D721Med (cell line): ENCODE measurements around the gene TUT1.

Experiments
- DNase-seq: peaks from one replicate; pipeline ENCODE4 v3.0.0; 2011; ENCODE audit warnings: low spot score; ENCODE audit not compliant: insufficient read length
- FAIRE-seq: peaks from 2 replicates; lab custom pipeline; 2011; peaks lifted over from hg19 to GRCh38; lab: Jason Lieb, UNC
- TF ChIP-seq, protein P1 (sequence below): IDR thresholded peaks from 2 replicates; pipeline ENCODE4 v1.5.1; 2012; ENCODE audit warnings: mild to moderate bottlenecking, control low read depth; ENCODE audit not compliant: insufficient read depth; ENCODE audit errors: missing control alignments

TUT1 gene

DNA sequence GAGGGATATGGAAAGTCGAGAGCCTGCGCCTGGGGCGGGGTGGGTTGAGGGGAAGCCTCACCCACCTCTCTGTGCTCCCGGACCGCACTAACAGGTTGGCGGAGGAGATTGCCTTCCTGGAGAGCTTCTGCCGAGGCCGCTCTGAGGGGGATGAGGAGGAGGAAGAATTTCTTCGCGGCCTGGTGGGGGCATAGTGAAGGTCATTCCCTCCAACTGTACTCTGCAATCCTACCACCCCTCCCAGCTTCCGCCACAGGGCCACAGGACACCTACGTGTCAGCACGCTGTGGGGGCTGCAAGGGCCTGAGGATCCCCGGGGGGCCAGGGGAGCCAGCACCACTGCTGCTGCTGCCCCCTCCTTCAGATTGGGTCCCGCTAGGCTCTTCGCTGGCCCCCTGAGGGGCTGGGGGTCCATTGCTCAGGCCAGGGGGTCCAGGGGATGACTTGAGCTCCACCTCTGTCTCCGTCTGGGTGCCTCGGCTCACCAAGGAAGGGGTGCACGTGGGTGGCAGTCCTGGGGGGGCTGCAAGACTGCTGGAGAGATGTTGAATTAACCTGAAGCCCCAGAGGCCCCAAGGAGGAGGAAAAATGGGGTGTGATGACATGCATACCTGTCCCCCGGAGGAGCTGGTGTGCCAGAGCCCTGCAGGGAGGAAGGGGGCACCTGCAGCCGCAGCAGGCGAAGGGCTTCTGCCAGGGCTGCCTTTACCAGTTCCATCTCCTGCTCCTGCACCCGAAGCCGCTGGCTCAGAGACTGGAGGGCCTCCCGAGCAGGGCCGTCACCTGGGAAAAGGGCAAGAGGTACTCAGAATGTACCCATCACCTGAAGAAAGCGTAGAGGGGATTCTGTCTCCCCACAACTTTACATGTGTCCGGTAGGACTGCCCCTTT is 19.7 kb upstream of the TUT1 start:
- DNase-seq (no peak), FAIRE-seq (no peak)
- TF ChIP-seq, protein P1, sequence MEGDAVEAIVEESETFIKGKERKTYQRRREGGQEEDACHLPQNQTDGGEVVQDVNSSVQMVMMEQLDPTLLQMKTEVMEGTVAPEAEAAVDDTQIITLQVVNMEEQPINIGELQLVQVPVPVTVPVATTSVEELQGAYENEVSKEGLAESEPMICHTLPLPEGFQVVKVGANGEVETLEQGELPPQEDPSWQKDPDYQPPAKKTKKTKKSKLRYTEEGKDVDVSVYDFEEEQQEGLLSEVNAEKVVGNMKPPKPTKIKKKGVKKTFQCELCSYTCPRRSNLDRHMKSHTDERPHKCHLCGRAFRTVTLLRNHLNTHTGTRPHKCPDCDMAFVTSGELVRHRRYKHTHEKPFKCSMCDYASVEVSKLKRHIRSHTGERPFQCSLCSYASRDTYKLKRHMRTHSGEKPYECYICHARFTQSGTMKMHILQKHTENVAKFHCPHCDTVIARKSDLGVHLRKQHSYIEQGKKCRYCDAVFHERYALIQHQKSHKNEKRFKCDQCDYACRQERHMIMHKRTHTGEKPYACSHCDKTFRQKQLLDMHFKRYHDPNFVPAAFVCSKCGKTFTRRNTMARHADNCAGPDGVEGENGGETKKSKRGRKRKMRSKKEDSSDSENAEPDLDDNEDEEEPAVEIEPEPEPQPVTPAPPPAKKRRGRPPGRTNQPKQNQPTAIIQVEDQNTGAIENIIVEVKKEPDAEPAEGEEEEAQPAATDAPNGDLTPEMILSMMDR: no peak

GRCh38 chr11:62610403-62610802 is 19.1 kb upstream of the TUT1 start:
- TF ChIP-seq, protein P1: no peak
- no peak for FAIRE-seq
- no peak for DNase-seq

DNA sequence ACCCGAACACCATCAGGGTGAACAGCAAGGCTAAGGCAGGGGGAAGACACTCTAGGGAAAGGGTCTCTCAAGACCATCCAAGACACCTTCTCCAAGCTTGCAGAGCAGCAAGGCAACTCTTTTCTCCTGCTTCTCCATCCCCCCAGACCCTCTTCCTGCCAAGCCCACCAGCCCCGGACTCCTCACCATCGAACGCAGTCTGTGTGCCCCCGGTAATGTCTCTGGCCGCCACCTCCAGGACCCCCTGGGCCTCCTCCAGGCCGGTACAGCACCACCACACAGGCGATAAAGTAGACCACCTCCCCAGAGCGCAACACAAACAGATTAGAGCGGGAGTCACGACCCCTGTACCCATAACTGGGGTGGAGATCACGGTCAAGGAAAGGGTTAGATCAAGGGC is 17.5 kb upstream of the TUT1 start:
- FAIRE-seq: no peak
- TF ChIP-seq, protein P1: no peak
- no peak for DNase-seq

DNA sequence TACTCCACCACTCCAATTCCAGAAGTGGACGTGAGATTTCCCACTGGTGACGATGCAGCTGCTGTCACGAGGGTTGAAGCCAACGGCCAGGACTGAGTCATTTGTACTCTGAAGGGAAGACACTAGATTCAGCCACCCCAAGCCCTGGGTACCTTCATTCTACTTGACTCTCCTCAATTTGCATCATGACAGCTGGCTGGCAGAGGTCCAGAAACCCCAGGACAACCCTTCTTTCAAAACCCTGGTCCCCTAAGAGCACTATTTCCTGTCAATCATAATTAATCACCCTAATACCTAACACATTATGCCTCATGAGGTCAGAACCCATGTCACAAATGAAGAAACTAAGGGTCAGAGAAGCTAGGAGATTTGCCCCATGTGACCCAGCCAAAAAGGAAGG is 16.4 kb upstream of the TUT1 start:
- DNase-seq (no peak), FAIRE-seq (no peak)
- TF ChIP-seq, protein P1: no peak

DNA sequence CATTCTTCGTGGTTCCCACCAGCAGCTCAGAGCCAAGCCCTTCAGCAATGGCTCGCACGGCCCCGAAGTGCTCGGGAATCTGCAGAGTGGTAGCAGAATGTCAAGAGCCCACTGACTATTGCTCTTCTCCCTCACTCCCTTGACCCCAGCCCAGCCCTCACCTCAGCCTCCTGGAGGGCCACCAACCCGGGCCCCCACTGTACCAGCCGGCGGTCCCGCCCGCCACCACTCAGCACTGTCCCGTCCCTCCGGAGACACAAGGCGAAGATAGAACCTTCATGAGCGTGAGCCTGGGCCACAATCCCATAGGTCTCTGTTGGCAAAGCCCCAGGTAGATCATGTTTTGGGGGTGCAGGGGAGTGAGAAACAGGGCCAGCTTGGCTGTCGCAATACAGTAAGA is 14.6 kb upstream of the TUT1 start:
- no peak for DNase-seq
- TF ChIP-seq, protein P1: no peak
- no peak for FAIRE-seq

GRCh38 chr11:62605467-62605866 is 14.1 kb upstream of the TUT1 start:
- TF ChIP-seq, protein P1: no peak
- DNase-seq (no peak), FAIRE-seq (no peak)
